ENCODE measurements around the gene PRSS12.

DNA sequence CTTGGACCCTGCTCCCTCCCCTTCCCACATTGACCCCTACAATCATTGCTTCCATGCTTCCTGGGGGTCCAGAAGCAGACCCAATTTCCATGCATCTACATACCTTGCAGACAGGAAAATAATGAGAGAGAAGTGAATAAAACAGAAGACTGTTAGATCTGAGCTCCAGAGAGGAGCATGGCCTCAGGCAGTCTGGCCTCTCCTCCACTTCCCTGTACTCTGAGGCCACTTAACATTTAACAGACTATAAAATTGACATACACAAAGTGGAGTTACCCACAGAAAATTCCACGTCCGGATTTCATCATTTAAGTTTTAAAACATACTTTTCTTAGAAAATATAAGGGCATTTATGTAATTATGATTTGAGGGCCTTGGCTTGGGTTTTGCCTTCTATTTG is 2.1 kb upstream of the PRSS12 start:
- TF ChIP-seq CEBPB (IDR thresholded peaks at IDR 0.05; ENCODE audit: low read depth) (no peak), SIN3A (IDR thresholded peaks at IDR 0.05; ENCODE audit: low read depth) (no peak), POLR2AphosphoS5 (IDR thresholded peaks at IDR 0.05; ENCODE audit: low read depth, low read length) (no peak), SP1 (IDR thresholded peaks at IDR 0.05; ENCODE audit: low read depth) (no peak), EZH2 (IDR thresholded peaks at IDR 0.05) (no peak), POLR2A (IDR thresholded peaks at IDR 0.05; ENCODE audit: borderline replicate concordance, extremely low read depth, insufficient read depth, insufficient read length) (no peak)
- TF ChIP-seq, protein P1, sequence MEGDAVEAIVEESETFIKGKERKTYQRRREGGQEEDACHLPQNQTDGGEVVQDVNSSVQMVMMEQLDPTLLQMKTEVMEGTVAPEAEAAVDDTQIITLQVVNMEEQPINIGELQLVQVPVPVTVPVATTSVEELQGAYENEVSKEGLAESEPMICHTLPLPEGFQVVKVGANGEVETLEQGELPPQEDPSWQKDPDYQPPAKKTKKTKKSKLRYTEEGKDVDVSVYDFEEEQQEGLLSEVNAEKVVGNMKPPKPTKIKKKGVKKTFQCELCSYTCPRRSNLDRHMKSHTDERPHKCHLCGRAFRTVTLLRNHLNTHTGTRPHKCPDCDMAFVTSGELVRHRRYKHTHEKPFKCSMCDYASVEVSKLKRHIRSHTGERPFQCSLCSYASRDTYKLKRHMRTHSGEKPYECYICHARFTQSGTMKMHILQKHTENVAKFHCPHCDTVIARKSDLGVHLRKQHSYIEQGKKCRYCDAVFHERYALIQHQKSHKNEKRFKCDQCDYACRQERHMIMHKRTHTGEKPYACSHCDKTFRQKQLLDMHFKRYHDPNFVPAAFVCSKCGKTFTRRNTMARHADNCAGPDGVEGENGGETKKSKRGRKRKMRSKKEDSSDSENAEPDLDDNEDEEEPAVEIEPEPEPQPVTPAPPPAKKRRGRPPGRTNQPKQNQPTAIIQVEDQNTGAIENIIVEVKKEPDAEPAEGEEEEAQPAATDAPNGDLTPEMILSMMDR (IDR thresholded peaks at IDR 0.05 in 2 of 3, conservative IDR thresholded peaks at IDR 0.05 in 1 of 3; ENCODE audit: borderline replicate concordance in 1 of 3, insufficient read depth in 1 of 3, low read depth in 2 of 3, low read length in 2 of 3): no peak
- TF ChIP-seq, protein P2, sequence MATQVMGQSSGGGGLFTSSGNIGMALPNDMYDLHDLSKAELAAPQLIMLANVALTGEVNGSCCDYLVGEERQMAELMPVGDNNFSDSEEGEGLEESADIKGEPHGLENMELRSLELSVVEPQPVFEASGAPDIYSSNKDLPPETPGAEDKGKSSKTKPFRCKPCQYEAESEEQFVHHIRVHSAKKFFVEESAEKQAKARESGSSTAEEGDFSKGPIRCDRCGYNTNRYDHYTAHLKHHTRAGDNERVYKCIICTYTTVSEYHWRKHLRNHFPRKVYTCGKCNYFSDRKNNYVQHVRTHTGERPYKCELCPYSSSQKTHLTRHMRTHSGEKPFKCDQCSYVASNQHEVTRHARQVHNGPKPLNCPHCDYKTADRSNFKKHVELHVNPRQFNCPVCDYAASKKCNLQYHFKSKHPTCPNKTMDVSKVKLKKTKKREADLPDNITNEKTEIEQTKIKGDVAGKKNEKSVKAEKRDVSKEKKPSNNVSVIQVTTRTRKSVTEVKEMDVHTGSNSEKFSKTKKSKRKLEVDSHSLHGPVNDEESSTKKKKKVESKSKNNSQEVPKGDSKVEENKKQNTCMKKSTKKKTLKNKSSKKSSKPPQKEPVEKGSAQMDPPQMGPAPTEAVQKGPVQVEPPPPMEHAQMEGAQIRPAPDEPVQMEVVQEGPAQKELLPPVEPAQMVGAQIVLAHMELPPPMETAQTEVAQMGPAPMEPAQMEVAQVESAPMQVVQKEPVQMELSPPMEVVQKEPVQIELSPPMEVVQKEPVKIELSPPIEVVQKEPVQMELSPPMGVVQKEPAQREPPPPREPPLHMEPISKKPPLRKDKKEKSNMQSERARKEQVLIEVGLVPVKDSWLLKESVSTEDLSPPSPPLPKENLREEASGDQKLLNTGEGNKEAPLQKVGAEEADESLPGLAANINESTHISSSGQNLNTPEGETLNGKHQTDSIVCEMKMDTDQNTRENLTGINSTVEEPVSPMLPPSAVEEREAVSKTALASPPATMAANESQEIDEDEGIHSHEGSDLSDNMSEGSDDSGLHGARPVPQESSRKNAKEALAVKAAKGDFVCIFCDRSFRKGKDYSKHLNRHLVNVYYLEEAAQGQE (IDR thresholded peaks at IDR 0.05; ENCODE audit: low read depth): no peak
- TF ChIP-seq, protein P3, sequence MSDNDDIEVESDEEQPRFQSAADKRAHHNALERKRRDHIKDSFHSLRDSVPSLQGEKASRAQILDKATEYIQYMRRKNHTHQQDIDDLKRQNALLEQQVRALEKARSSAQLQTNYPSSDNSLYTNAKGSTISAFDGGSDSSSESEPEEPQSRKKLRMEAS (IDR thresholded peaks at IDR 0.05): no peak
